Measurements from ENCODE around the gene SMARCC2. TPM values are rescaled to one million over a fixed set of nuclear protein-coding genes. Genes with fewer than 3 reads are reported as not detected.
A peak's percentile ranks its signal among the peaks of the same experiment; 100 is the strongest.

SMARCC2 gene
- total and polyA plus RNA-seq, 2 of the 13 experiments (the other 11 are each of a cell fraction or from before 2014, with no cell fraction given): 21.3 to 24.1 TPM

DNA sequence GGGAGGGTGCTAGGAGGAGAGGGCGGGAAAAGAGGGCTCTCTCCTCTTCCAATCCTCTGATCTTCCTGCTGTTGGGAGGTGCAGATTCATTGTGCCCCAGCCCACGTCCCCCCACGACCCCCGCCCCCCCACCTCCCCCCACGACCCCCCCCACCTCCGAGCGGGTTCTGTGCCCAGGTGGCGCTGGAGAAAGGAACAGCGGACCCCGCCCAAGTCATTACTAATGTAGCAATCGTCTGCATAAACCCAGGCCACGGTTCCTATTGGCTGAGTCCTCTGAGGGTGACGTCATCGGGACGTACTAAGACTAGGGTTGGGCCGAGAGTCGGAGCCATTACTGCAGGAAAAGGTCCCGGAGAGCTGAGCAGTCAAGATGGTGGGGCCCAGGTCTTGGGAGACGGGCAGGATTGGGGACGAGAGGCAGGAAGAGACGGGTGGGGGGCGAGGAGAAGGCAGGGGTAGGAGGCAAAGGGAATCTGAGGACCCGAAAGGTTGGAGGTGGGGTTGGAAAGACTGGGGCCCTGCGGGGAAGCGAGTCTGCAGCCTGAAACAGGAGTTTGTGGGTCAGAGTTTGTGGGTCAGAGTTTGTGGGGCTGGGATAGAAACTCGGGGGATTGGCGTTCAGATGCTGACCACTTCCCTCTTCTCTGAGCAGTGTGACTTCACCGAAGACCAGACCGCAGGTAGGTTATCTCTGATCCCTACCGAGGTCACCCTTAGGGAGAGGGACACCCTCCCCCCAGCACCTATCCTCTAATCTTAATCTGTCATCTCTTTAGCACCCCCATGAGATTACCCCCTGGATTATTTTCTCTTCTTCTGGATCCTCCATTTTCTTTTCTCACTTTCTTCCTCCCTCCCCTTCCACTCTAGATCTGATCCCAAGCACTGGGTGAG, 31.0 kb downstream of the SMARCC2 start, which contains the start of gene MYL6 (continued):
- TF ChIP-seq, protein P1, sequence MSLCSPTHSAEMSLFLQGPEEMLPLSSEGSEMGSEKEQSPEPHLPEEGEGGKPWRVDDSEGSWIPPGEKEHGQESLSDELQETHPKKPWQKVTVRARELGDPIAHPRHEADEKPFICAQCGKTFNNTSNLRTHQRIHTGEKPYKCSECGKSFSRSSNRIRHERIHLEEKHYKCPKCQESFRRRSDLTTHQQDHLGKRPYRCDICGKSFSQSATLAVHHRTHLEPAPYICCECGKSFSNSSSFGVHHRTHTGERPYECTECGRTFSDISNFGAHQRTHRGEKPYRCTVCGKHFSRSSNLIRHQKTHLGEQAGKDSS (CRISPR knock-in tag; IDR thresholded peaks at IDR 0.05; ENCODE audit: borderline replicate concordance, low read depth): peak; percentile 43; the same call in 1 of the 2 replicates
- no peak; the same call in none of the 2 replicates for TF ChIP-seq ZSCAN30 (CRISPR knock-in tag; IDR thresholded peaks at IDR 0.05)
- TF ChIP-seq HCFC1 (IDR thresholded peaks at IDR 0.05; ENCODE audit: low read depth, low read length): no peak
- TF ChIP-seq KDM2A (CRISPR knock-in tag; IDR thresholded peaks at IDR 0.05; ENCODE audit: borderline replicate concordance, low read depth): peak; percentile 93
- TF ChIP-seq ZNF446 (CRISPR knock-in tag; IDR thresholded peaks at IDR 0.05): no peak
- no peak for TF ChIP-seq ZNF780A (CRISPR knock-in tag; IDR thresholded peaks at IDR 0.05)
- no peak for TF ChIP-seq HMG20A (CRISPR knock-in tag; IDR thresholded peaks at IDR 0.05; ENCODE audit: borderline replicate concordance)
- 0 out of 2 replicates have a peak, but pooled peaks have one; percentile 28 for TF ChIP-seq RFXANK (CRISPR knock-in tag; IDR thresholded peaks at IDR 0.05)
- peak; percentile 27; the same call in 1 of the 2 replicates for TF ChIP-seq MBD4 (IDR thresholded peaks at IDR 0.05; ENCODE audit: borderline replicate concordance, low read length)
- TF ChIP-seq, protein P2, sequence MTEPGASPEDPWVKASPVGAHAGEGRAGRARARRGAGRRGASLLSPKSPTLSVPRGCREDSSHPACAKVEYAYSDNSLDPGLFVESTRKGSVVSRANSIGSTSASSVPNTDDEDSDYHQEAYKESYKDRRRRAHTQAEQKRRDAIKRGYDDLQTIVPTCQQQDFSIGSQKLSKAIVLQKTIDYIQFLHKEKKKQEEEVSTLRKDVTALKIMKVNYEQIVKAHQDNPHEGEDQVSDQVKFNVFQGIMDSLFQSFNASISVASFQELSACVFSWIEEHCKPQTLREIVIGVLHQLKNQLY (CRISPR knock-in tag; IDR thresholded peaks at IDR 0.05): no peak
- peak; percentile 56; the same call in 1 of the 2 replicates for TF ChIP-seq SIN3A (IDR thresholded peaks at IDR 0.05; ENCODE audit: borderline replicate concordance, low read depth, low read length)
- TF ChIP-seq, protein P3, sequence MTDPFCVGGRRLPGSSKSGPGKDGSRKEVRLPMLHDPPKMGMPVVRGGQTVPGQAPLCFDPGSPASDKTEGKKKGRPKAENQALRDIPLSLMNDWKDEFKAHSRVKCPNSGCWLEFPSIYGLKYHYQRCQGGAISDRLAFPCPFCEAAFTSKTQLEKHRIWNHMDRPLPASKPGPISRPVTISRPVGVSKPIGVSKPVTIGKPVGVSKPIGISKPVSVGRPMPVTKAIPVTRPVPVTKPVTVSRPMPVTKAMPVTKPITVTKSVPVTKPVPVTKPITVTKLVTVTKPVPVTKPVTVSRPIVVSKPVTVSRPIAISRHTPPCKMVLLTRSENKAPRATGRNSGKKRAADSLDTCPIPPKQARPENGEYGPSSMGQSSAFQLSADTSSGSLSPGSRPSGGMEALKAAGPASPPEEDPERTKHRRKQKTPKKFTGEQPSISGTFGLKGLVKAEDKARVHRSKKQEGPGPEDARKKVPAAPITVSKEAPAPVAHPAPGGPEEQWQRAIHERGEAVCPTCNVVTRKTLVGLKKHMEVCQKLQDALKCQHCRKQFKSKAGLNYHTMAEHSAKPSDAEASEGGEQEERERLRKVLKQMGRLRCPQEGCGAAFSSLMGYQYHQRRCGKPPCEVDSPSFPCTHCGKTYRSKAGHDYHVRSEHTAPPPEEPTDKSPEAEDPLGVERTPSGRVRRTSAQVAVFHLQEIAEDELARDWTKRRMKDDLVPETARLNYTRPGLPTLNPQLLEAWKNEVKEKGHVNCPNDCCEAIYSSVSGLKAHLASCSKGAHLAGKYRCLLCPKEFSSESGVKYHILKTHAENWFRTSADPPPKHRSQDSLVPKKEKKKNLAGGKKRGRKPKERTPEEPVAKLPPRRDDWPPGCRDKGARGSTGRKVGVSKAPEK (CRISPR knock-in tag; IDR thresholded peaks at IDR 0.05; ENCODE audit: borderline replicate concordance): no peak
- TF ChIP-seq ZNF644 (CRISPR knock-in tag; IDR thresholded peaks at IDR 0.05; ENCODE audit: low read depth): no peak
- TF ChIP-seq ZNF253 (CRISPR knock-in tag; IDR thresholded peaks at IDR 0.05; ENCODE audit: borderline replicate concordance): peak; percentile 77; the same call in 1 of the 2 replicates
- no peak for TF ChIP-seq ZNF124 (CRISPR knock-in tag; IDR thresholded peaks at IDR 0.05)
- TF ChIP-seq, protein P4, sequence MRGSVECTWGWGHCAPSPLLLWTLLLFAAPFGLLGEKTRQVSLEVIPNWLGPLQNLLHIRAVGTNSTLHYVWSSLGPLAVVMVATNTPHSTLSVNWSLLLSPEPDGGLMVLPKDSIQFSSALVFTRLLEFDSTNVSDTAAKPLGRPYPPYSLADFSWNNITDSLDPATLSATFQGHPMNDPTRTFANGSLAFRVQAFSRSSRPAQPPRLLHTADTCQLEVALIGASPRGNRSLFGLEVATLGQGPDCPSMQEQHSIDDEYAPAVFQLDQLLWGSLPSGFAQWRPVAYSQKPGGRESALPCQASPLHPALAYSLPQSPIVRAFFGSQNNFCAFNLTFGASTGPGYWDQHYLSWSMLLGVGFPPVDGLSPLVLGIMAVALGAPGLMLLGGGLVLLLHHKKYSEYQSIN (CRISPR knock-in tag; IDR thresholded peaks at IDR 0.05; ENCODE audit: borderline replicate concordance): no peak
- no peak for TF ChIP-seq MIXL1 (CRISPR knock-in tag; IDR thresholded peaks at IDR 0.05)
- TF ChIP-seq ZBTB1 (CRISPR knock-in tag; IDR thresholded peaks at IDR 0.05; ENCODE audit: borderline replicate concordance): no peak
- TF ChIP-seq JARID2 (CRISPR knock-in tag; IDR thresholded peaks at IDR 0.05; ENCODE audit: insufficient replicate concordance): no peak
